GM19351 (cell line): ENCODE measurements around the gene TAGAP.
A peak's percentile ranks its signal among the peaks of the same experiment; 100 is the strongest.

Source experiments
- ATAC-seq: cut with Tn5 transposase; IDR thresholded peaks from one replicate; pipeline ENCODE4 v1.9.1; 2021; ENCODE audit warnings: mild to moderate bottlenecking, moderate library complexity; ENCODE audit not compliant: unreplicated experiment

Gene TAGAP

GRCh38 chr6:159071843-159072769 is 27.3 kb upstream of the TAGAP start:
- ATAC-seq = no peak

- ATAC-seq = no peak
Measured at GRCh38 chr6:159068904-159069578, 24.2 kb upstream of the TAGAP start.

GRCh38 chr6:159067334-159067733 is 22.5 kb upstream of the TAGAP start:
- peak; percentile 39 for ATAC-seq

GRCh38 chr6:159066483-159066882 is 21.7 kb upstream of the TAGAP start:
- ATAC-seq = no peak

GRCh38 chr6:159065759-159066329 is 21.1 kb upstream of the TAGAP start:
- ATAC-seq = no peak

- no peak for ATAC-seq
Measured at GRCh38 chr6:159065091-159065490, 20.3 kb upstream of the TAGAP start.

GRCh38 chr6:159064477-159064876 is 19.7 kb upstream of the TAGAP start:
- no peak for ATAC-seq

GRCh38 chr6:159063549-159063948 is 18.8 kb upstream of the TAGAP start:
- no peak for ATAC-seq

- ATAC-seq = no peak
Measured at GRCh38 chr6:159062976-159063375, 18.2 kb upstream of the TAGAP start.

- ATAC-seq = peak; percentile 64
Measured at GRCh38 chr6:159062564-159062945, 17.8 kb upstream of the TAGAP start.

GRCh38 chr6:159061805-159062563 is 17.2 kb upstream of the TAGAP start:
- ATAC-seq = peak; percentile 69

GRCh38 chr6:159061146-159061545 is 16.4 kb upstream of the TAGAP start:
- no peak for ATAC-seq

GRCh38 chr6:159059885-159060506 is 15.2 kb upstream of the TAGAP start:
- ATAC-seq = no peak

- no peak for ATAC-seq
Measured at GRCh38 chr6:159059141-159059540, 14.3 kb upstream of the TAGAP start.

GRCh38 chr6:159056899-159057298 is 12.1 kb upstream of the TAGAP start:
- ATAC-seq = no peak

- no peak for ATAC-seq
Measured at GRCh38 chr6:159056432-159056831, 11.6 kb upstream of the TAGAP start.

GRCh38 chr6:159056003-159056402 is 11.2 kb upstream of the TAGAP start:
- no peak for ATAC-seq

- ATAC-seq = no peak
Measured at GRCh38 chr6:159053781-159054398, 9.1 kb upstream of the TAGAP start.

- no peak for ATAC-seq
Measured at GRCh38 chr6:159052720-159053119, 7.9 kb upstream of the TAGAP start.
